Stimulated activated CD4-positive, alpha-beta T cell treated with anti-CD3 and anti-CD28 coated beads, Interleukin-2, amount 100 ng/mL, for 48 hours (primary cell): ENCODE results near the gene DNAJB2.
"Not testable (repeated sequence)": the region's sequence is repeated elsewhere in the genome, so short reads cannot be mapped to it uniquely, and the experiment has no call there.

Experiments used
- DNase-seq, 2 donors: peaks; one replicate each; pipeline ENCODE4 v3.0.0-alpha.2; 2020

The DNAJB2 gene

GRCh38 chr2:219286436-219287115, 7.4 kb downstream of the DNAJB2 start:
- no peak for DNase-seq

- DNase-seq: not testable (repeated sequence)
These were observed 7.9 kb downstream of the DNAJB2 start for GRCh38 chr2:219287116-219287440.

- no peak for DNase-seq
These were observed 8.6 kb downstream of the DNAJB2 start for GRCh38 chr2:219287580-219288265.

GRCh38 chr2:219289195-219289536, 10.0 kb downstream of the DNAJB2 start:
- no peak for DNase-seq

GRCh38 chr2:219289537-219290361, 10.6 kb downstream of the DNAJB2 start:
- no peak for DNase-seq

- DNase-seq: no peak
These were observed 11.4 kb downstream of the DNAJB2 start for GRCh38 chr2:219290381-219291171.

- no peak for DNase-seq
These were observed 12.2 kb downstream of the DNAJB2 start for GRCh38 chr2:219291394-219291793.

- DNase-seq: no peak
These were observed 12.8 kb downstream of the DNAJB2 start for GRCh38 chr2:219291910-219292490.

- DNase-seq: no peak
These were observed 13.4 kb downstream of the DNAJB2 start for GRCh38 chr2:219292616-219293015.

GRCh38 chr2:219293736-219294231, 14.6 kb downstream of the DNAJB2 start:
- no peak for DNase-seq

GRCh38 chr2:219294356-219295351, 15.5 kb downstream of the DNAJB2 start:
- DNase-seq: peak; percentile 89 to 92

GRCh38 chr2:219296142-219296541, 17.0 kb downstream of the DNAJB2 start:
- no peak for DNase-seq

GRCh38 chr2:219296631-219297391, 17.6 kb downstream of the DNAJB2 start:
- DNase-seq: no peak

GRCh38 chr2:219297766-219298456, 18.7 kb downstream of the DNAJB2 start:
- no peak for DNase-seq

GRCh38 chr2:219298759-219299371, 19.7 kb downstream of the DNAJB2 start:
- peak; percentile 94 for DNase-seq

GRCh38 chr2:219299372-219299760, 20.2 kb downstream of the DNAJB2 start:
- no peak for DNase-seq

- DNase-seq: no peak
These were observed 20.9 kb downstream of the DNAJB2 start for GRCh38 chr2:219300022-219300421.

GRCh38 chr2:219302412-219302968, 23.3 kb downstream of the DNAJB2 start:
- no peak for DNase-seq

- DNase-seq: no peak
These were observed 25.1 kb downstream of the DNAJB2 start for GRCh38 chr2:219304223-219304622.
